ENCODE measurements around the gene GABRG3. TPM values are rescaled to one million over a fixed set of nuclear protein-coding genes. Genes with fewer than 3 reads are reported as not detected.

GABRG3 gene
- total and polyA plus RNA-seq, 2 experiments from 2014 or later = 0.15 to 0.43 TPM

DNA sequence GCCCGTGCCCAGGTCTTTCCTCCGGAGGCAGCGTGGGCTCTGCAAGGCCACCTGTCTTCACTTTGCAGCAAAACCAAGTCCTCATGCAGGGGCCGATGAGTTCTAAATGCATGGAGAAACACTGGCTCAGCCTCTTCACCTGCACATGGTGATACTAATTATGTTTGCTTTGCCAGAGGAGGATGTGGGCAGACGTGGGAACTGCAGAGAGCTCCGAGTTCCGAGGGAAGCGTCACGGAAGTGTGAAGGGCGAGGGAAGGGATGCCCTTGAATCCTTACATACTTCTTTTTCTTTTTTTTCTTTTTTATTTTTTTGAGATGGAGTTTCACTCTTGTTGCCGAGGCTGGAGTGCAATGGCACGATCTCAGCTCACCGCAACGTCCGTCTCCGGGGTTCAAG lies 74.8 kb downstream of the GABRG3 start:
- no peaks in the 10 kb centered on the region for H3K79me2 ChIP-seq
- WGBS (ENCODE audit: low lambda C conversion rate, missing lambda C conversion rate) = 86% methylated on average over 16 of the region's 16 CpGs
- TF ChIP-seq EZH2 (IDR thresholded peaks at IDR 0.05; ENCODE audit: borderline replicate concordance) (no peak), EZH2phosphoT487 (IDR thresholded peaks at IDR 0.05; ENCODE audit: low read depth, severe bottlenecking, unreplicated experiment) (no peak)
- TF ChIP-seq, protein P1, sequence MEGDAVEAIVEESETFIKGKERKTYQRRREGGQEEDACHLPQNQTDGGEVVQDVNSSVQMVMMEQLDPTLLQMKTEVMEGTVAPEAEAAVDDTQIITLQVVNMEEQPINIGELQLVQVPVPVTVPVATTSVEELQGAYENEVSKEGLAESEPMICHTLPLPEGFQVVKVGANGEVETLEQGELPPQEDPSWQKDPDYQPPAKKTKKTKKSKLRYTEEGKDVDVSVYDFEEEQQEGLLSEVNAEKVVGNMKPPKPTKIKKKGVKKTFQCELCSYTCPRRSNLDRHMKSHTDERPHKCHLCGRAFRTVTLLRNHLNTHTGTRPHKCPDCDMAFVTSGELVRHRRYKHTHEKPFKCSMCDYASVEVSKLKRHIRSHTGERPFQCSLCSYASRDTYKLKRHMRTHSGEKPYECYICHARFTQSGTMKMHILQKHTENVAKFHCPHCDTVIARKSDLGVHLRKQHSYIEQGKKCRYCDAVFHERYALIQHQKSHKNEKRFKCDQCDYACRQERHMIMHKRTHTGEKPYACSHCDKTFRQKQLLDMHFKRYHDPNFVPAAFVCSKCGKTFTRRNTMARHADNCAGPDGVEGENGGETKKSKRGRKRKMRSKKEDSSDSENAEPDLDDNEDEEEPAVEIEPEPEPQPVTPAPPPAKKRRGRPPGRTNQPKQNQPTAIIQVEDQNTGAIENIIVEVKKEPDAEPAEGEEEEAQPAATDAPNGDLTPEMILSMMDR (IDR thresholded peaks at IDR 0.05; ENCODE audit: poor library complexity) = no peak

DNA sequence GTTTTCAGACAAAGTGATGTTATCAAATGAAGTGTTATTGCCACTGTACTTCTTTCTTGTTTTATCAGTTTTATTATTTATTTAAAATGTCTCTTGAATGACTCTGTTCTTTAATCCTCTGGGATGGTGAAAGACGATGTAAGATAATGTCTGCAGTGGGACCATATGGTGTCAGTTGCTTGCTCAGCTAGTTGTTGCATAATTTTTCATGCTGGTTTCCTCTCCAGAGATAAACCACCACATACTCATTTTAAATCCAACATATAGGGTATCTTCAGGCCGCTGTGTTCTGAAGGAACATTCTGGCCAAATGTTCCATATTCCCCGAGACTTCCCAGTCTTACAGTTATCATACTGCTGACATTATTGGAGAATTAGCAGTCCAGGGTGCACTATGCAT lies 75.9 kb downstream of the GABRG3 start:
- Histone ChIP-seq H3K27ac (no peak overlapping the region), H3K79me2 (no peaks in the 10 kb centered on the region), H3K4me2 (no peak overlapping the region), H3K36me3 (replicated peaks; ENCODE audit: insufficient read depth, low read depth) (no peaks in the 10 kb centered on the region), H3K27me3 (no peaks in the 10 kb centered on the region), H3K9me2 (replicated peaks; ENCODE audit: insufficient read depth) (no peaks in the 10 kb centered on the region), H4K20me1 (ENCODE audit: insufficient read depth, poor library complexity, severe bottlenecking) (no peaks in the 10 kb centered on the region), H2AFZ (no peak overlapping the region), H3K4me1 (ENCODE audit: insufficient read depth) (peaks cover 5% of the 10 kb centered on the region), H3K4me3 (no peak overlapping the region), H3K9me3 (ENCODE audit: low read depth) (no peaks in the 10 kb centered on the region)
- 57% methylated on average over 3 of the region's 3 CpGs for WGBS (ENCODE audit: low lambda C conversion rate, missing lambda C conversion rate)
- DNase-seq (ENCODE audit: low spot score) = no peak
- TF ChIP-seq EZH2 (IDR thresholded peaks at IDR 0.05; ENCODE audit: borderline replicate concordance) (no peak), EZH2phosphoT487 (IDR thresholded peaks at IDR 0.05; ENCODE audit: low read depth, severe bottlenecking, unreplicated experiment) (no peak)
- TF ChIP-seq, protein P1 (IDR thresholded peaks at IDR 0.05; ENCODE audit: poor library complexity) = no peak

More for the DNA sequence above, 74.8 kb downstream of the GABRG3 start:
- Histone ChIP-seq H3K36me3 (replicated peaks; ENCODE audit: insufficient read depth, low read depth) (no peaks in the 10 kb centered on the region), H3K9me3 (ENCODE audit: low read depth) (no peaks in the 10 kb centered on the region), H3K4me3 (no peak overlapping the region), H3K9me2 (replicated peaks; ENCODE audit: insufficient read depth) (no peaks in the 10 kb centered on the region), H3K27ac (no peak overlapping the region), H3K4me2 (no peak overlapping the region), H4K20me1 (ENCODE audit: insufficient read depth, poor library complexity, severe bottlenecking) (no peaks in the 10 kb centered on the region), H2AFZ (no peak overlapping the region), H3K4me1 (ENCODE audit: insufficient read depth) (peaks cover 5% of the 10 kb centered on the region), H3K27me3 (no peaks in the 10 kb centered on the region)
- no peak for DNase-seq (ENCODE audit: low spot score)

DNA sequence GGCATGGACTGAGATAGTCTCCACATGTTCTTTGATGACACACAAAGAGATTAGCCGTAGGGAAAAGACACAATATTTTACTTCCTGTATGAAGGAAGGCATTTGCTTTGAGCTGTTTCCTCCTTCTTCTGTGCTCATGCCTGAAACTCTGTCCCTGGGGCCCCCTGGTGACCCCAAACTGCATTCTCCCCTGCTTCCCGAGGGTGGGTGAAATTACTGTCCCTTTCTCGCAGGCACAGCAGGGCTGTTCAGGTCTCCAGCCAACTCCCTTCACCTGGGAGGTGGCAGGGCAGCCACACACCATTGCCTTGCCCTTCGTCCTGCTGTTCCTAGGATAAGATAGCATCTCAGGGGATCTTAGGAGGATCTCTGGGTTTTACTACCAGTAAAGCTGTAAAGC lies 79.2 kb downstream of the GABRG3 start:
- 55% methylated on average over 4 of the region's 4 CpGs for WGBS (ENCODE audit: low lambda C conversion rate, missing lambda C conversion rate)

More for the DNA sequence above, 79.2 kb downstream of the GABRG3 start:
- Histone ChIP-seq H3K4me2 (no peak overlapping the region), H3K9me2 (replicated peaks; ENCODE audit: insufficient read depth) (no peaks in the 10 kb centered on the region), H3K27ac (no peak overlapping the region), H3K79me2 (no peaks in the 10 kb centered on the region), H3K36me3 (replicated peaks; ENCODE audit: insufficient read depth, low read depth) (no peaks in the 10 kb centered on the region), H4K20me1 (ENCODE audit: insufficient read depth, poor library complexity, severe bottlenecking) (no peaks in the 10 kb centered on the region), H2AFZ (no peak overlapping the region), H3K27me3 (no peaks in the 10 kb centered on the region), H3K4me1 (ENCODE audit: insufficient read depth) (peaks cover 5% of the 10 kb centered on the region), H3K4me3 (no peak overlapping the region), H3K9me3 (ENCODE audit: low read depth) (no peaks in the 10 kb centered on the region)
- DNase-seq (ENCODE audit: low spot score) = no peak
- TF ChIP-seq EZH2phosphoT487 (IDR thresholded peaks at IDR 0.05; ENCODE audit: low read depth, severe bottlenecking, unreplicated experiment) (no peak), EZH2 (IDR thresholded peaks at IDR 0.05; ENCODE audit: borderline replicate concordance) (no peak)
- TF ChIP-seq, protein P1 (IDR thresholded peaks at IDR 0.05; ENCODE audit: poor library complexity) = no peak
